Measurements from ENCODE around the gene THBS3. TPM values are rescaled to one million over a fixed set of nuclear protein-coding genes. Genes with fewer than 3 reads are reported as not detected.

The THBS3 gene
- polyA plus RNA-seq, 1 donor (not counting 4 experiments of a cell fraction or from before 2014, with no cell fraction given): 16.2 TPM

- DNase-seq (ENCODE audit: low read depth, low spot score) (no peak), FAIRE-seq (no peak)
- TF ChIP-seq CTCF (optimal IDR thresholded peaks at IDR 0.05 in 1 of 3, IDR thresholded peaks at IDR 0.05 in 1 of 3, conservative IDR thresholded peaks at IDR 0.05 in 1 of 3; ENCODE audit: extremely low read depth in 1 of 3, insufficient read depth in 2 of 3, low read length in 3 of 3): no peak
- TF ChIP-seq EZH2 (IDR thresholded peaks at IDR 0.05; ENCODE audit: low read length): no peak
- Histone ChIP-seq H3K36me3 (ENCODE audit: control insufficient read depth in 2 of 2, extremely low read depth in 1 of 2, insufficient read depth in 2 of 2, low read length in 2 of 2) (peaks cover 3 to 10% of the 10 kb centered on the region in 2 experiments), H3K9ac (ENCODE audit: control insufficient read depth, extremely low read depth, insufficient read depth, low read length) (no peak overlapping the region), H3K9me3 (ENCODE audit: control insufficient read depth, low read depth, low read length) (no peaks in the 10 kb centered on the region), H3K4me3 (ENCODE audit: control insufficient read depth in 2 of 3, extremely low read depth in 1 of 3, insufficient read depth in 2 of 3, low read depth in 1 of 3, low read length in 3 of 3) (no peak overlapping the region), H4K20me1 (ENCODE audit: control insufficient read depth, extremely low read depth, insufficient read depth, low read length) (no peaks in the 10 kb centered on the region), H3K27ac (ENCODE audit: control insufficient read depth, insufficient read depth, low read length) (no peak overlapping the region), H3K4me2 (ENCODE audit: control insufficient read depth, extremely low read depth, insufficient read depth, low read depth, low read length) (no peak overlapping the region), H3K4me1 (ENCODE audit: control insufficient read depth, extremely low read depth, insufficient read depth, low read length) (peaks cover 8% of the 10 kb centered on the region), H3K27me3 (ENCODE audit: control insufficient read depth, extremely low read depth, insufficient read depth, low read length) (no peaks in the 10 kb centered on the region), H2AFZ (ENCODE audit: control insufficient read depth, low read length) (no peak overlapping the region), H3K9me1 (ENCODE audit: control insufficient read depth, extremely low read depth, insufficient read depth, low read length) (no peaks in the 10 kb centered on the region), H3K79me2 (ENCODE audit: control insufficient read depth, insufficient read depth, low read length) (no peaks in the 10 kb centered on the region)
- dilution Hi-C loops (cut with MboI; ENCODE audit: extremely low pct_ligation_motif_present, low sequenced_read_pairs): no loop called here
These were observed 4.8 kb downstream of the THBS3 start for GRCh38 chr1:155202731-155203515.

- no peak for FAIRE-seq
- TF ChIP-seq CTCF (optimal IDR thresholded peaks at IDR 0.05 in 1 of 3, IDR thresholded peaks at IDR 0.05 in 1 of 3, conservative IDR thresholded peaks at IDR 0.05 in 1 of 3; ENCODE audit: extremely low read depth in 1 of 3, insufficient read depth in 2 of 3, low read length in 3 of 3) (no peak), EZH2 (IDR thresholded peaks at IDR 0.05; ENCODE audit: low read length) (no peak)
- no peak overlapping the region for H3K9ac ChIP-seq (ENCODE audit: control insufficient read depth, extremely low read depth, insufficient read depth, low read length)
- H4K20me1 ChIP-seq (ENCODE audit: control insufficient read depth, extremely low read depth, insufficient read depth, low read length): no peaks in the 10 kb centered on the region
- no peaks in the 10 kb centered on the region for H3K9me1 ChIP-seq (ENCODE audit: control insufficient read depth, extremely low read depth, insufficient read depth, low read length)
- peaks cover 6 to 10% of the 10 kb centered on the region in 2 experiments for H3K36me3 ChIP-seq (ENCODE audit: control insufficient read depth in 2 of 2, extremely low read depth in 1 of 2, insufficient read depth in 2 of 2, low read length in 2 of 2)
- H3K4me2 ChIP-seq (ENCODE audit: control insufficient read depth, extremely low read depth, insufficient read depth, low read depth, low read length): no peak overlapping the region
- peaks cover 3% of the 10 kb centered on the region for H3K4me1 ChIP-seq (ENCODE audit: control insufficient read depth, extremely low read depth, insufficient read depth, low read length)
- H3K27me3 ChIP-seq (ENCODE audit: control insufficient read depth, extremely low read depth, insufficient read depth, low read length): no peaks in the 10 kb centered on the region
- H3K27ac ChIP-seq (ENCODE audit: control insufficient read depth, insufficient read depth, low read length): no peak overlapping the region
- no peaks in the 10 kb centered on the region for H3K79me2 ChIP-seq (ENCODE audit: control insufficient read depth, insufficient read depth, low read length)
- no peak overlapping the region for H2AFZ ChIP-seq (ENCODE audit: control insufficient read depth, low read length)
- dilution Hi-C loops (cut with MboI; ENCODE audit: extremely low pct_ligation_motif_present, low sequenced_read_pairs): no loop called here
- no peaks in the 10 kb centered on the region for H3K9me3 ChIP-seq (ENCODE audit: control insufficient read depth, low read depth, low read length)
- DNase-seq (ENCODE audit: low read depth, low spot score): no peak
- H3K4me3 ChIP-seq (ENCODE audit: control insufficient read depth in 2 of 3, extremely low read depth in 1 of 3, insufficient read depth in 2 of 3, low read depth in 1 of 3, low read length in 3 of 3): no peak overlapping the region
These were observed 5.5 kb downstream of the THBS3 start for GRCh38 chr1:155202198-155202597.
